LHCN-M2 (cell line): Measurements from ENCODE around the gene EPHB6. TPM values are rescaled to one million over a fixed set of nuclear protein-coding genes. Genes with fewer than 3 reads are reported as not detected.

Experiments used
- DNase-seq: peaks from one replicate; pipeline ENCODE4 v3.0.0-alpha.2; 2012; ENCODE audit warnings: low read depth
- total RNA-seq: library from RNA; depleted of rRNA; stranded (reverse); fragments of >200 nt; gene quantifications from 2 replicates; pipeline ENCODE4 v1.2.3, GENCODE V29; 2014

The EPHB6 gene
- total RNA-seq, 1 experiment from 2014 or later: 0.69 TPM

- no peak for DNase-seq
These were observed 21.5 kb upstream of the EPHB6 start for GRCh38 chr7:142833174-142834048.

- DNase-seq: no peak
These were observed 19.4 kb upstream of the EPHB6 start for GRCh38 chr7:142835487-142835886.

GRCh38 chr7:142836426-142836825 lies 18.4 kb upstream of the EPHB6 start:
- no peak for DNase-seq

- no peak for DNase-seq
These were observed 16.2 kb upstream of the EPHB6 start for GRCh38 chr7:142838461-142839213.

- DNase-seq: no peak
These were observed 12.6 kb upstream of the EPHB6 start for GRCh38 chr7:142842251-142842766.

- peak; percentile 22 for DNase-seq
These were observed 7.5 kb upstream of the EPHB6 start for GRCh38 chr7:142847353-142847752.

- no peak for DNase-seq
These were observed 3.6 kb upstream of the EPHB6 start for GRCh38 chr7:142851269-142851668.

- DNase-seq: no peak
These were observed 3.0 kb upstream of the EPHB6 start for GRCh38 chr7:142851919-142852318.

GRCh38 chr7:142853739-142854371 lies 1.0 kb upstream of the EPHB6 start:
- DNase-seq: peak; percentile 52

GRCh38 chr7:142855114-142855743 lies 353 bp downstream of the EPHB6 start:
- no peak for DNase-seq

- no peak for DNase-seq
These were observed 1.1 kb downstream of the EPHB6 start for GRCh38 chr7:142855756-142856564.

- DNase-seq: no peak
These were observed 1.8 kb downstream of the EPHB6 start for GRCh38 chr7:142856565-142857245.

- no peak for DNase-seq
These were observed 2.7 kb downstream of the EPHB6 start for GRCh38 chr7:142857625-142858024.

GRCh38 chr7:142859411-142859810 lies 4.5 kb downstream of the EPHB6 start:
- DNase-seq: no peak

GRCh38 chr7:142859829-142860228 lies 5.0 kb downstream of the EPHB6 start:
- DNase-seq: peak; percentile 55

- DNase-seq: no peak
These were observed 6.1 kb downstream of the EPHB6 start for GRCh38 chr7:142860968-142861367.

GRCh38 chr7:142862351-142862750 lies 7.5 kb downstream of the EPHB6 start:
- no peak for DNase-seq

GRCh38 chr7:142862786-142863400 lies 8.0 kb downstream of the EPHB6 start:
- no peak for DNase-seq

- no peak for DNase-seq
These were observed 9.2 kb downstream of the EPHB6 start for GRCh38 chr7:142863891-142864685.
